ENCODE results near the gene RNASEH1. TPM values are rescaled to one million over a fixed set of nuclear protein-coding genes. Genes with fewer than 3 reads are reported as not detected.

Gene RNASEH1
- total and polyA plus RNA-seq, 2 of the 4 experiments (the other 2 are of a cell fraction), result 23.5 to 23.7 TPM

- H3K27me3 ChIP-seq (ENCODE audit: control insufficient read depth, insufficient read depth, low read length), result no peaks in the 10 kb centered on the region
- no peak overlapping the region for H2BK120ac ChIP-seq (ENCODE audit: low read depth, low read length)
- no peak overlapping the region for H3K18ac ChIP-seq (ENCODE audit: low read depth, low read length)
- no peak for TF ChIP-seq CHD1 (IDR thresholded peaks at IDR 0.05; ENCODE audit: low read depth, low read length)
- TF ChIP-seq SMC3 (IDR thresholded peaks at IDR 0.05; ENCODE audit: low read depth, low read length), result no peak
- TF ChIP-seq MXI1 (IDR thresholded peaks at IDR 0.05; ENCODE audit: borderline replicate concordance, low read depth, low read length), result no peak
- no peak for TF ChIP-seq RAD21 (IDR thresholded peaks at IDR 0.05; ENCODE audit: low read length)
- no peak overlapping the region for H3K4ac ChIP-seq (ENCODE audit: low read depth, low read length)
- peaks cover 29 to 36% of the 10 kb centered on the region in 2 experiments for H3K79me1 ChIP-seq (ENCODE audit: low read depth in 1 of 2, low read length in 2 of 2)
- H3K56ac ChIP-seq (ENCODE audit: extremely low read depth, insufficient read depth, low read length), result no peak overlapping the region
- DNase-seq (no peak), ATAC-seq (ENCODE audit: low read depth) (no peak)
- no peak overlapping the region for H4K91ac ChIP-seq (ENCODE audit: insufficient read depth, low read depth, low read length)
- no TSS peak for BruUV-seq (replicated peaks)
- H3K9ac ChIP-seq (ENCODE audit: low read depth, low read length), result no peak overlapping the region
- H4K5ac ChIP-seq (ENCODE audit: low read depth, low read length), result no peak overlapping the region
- no peak overlapping the region for H2BK5ac ChIP-seq (ENCODE audit: low read depth, low read length, poor library complexity, severe bottlenecking)
- POLR2A ChIA-PET (ENCODE audit: unreplicated experiment), result no interaction called here
- no peak overlapping the region for H2AK9ac ChIP-seq (replicated peaks; ENCODE audit: low read depth, low read length, poor library complexity)
- no peak overlapping the region for H2AK5ac ChIP-seq (ENCODE audit: low read depth, low read length)
- dilution Hi-C loops (cut with HindIII; ENCODE audit: low sequenced_read_pairs, unreplicated experiment) (no loop called here), in situ Hi-C loops (cut with MboI; ENCODE audit: low sequenced_read_pairs) (no loop called here), intact Hi-C loops (cut with micrococcal nuclease) (no loop called here)
- WGBS, 2 experiments (ENCODE audit: extremely low coverage in 2 of 2, insufficient read length in 1 of 2), result 60% methylated on average over 1 of the region's 10 CpGs; no CpG with 5 or more reads in 1 of the 2 experiments
- H3K4me2 ChIP-seq (ENCODE audit: low read depth, low read length), result no peak overlapping the region
- H2AFZ ChIP-seq (replicated peaks; ENCODE audit: low read length, poor library complexity), result no peak overlapping the region
- no peak overlapping the region for H3K14ac ChIP-seq (replicated peaks; ENCODE audit: low read depth, low read length)
- no peaks in the 10 kb centered on the region for H3K9me1 ChIP-seq (ENCODE audit: insufficient read depth, low read length)
- H3K4me1 ChIP-seq (ENCODE audit: control insufficient read depth, insufficient read depth, low read length), result no peaks in the 10 kb centered on the region
- H4K8ac ChIP-seq (ENCODE audit: low read depth in 2 of 2, low read length in 2 of 2), result no peak overlapping the region
- CTCF ChIA-PET, result no interaction called here
- H3K4me3 ChIP-seq (ENCODE audit: insufficient read depth, low read depth, low read length), result no peak overlapping the region
- peaks cover 63% of the 10 kb centered on the region for H3K36me3 ChIP-seq (ENCODE audit: control insufficient read depth, insufficient read depth, low read length)
- H3K23ac ChIP-seq (ENCODE audit: low read depth, low read length), result no peak overlapping the region
- no peak overlapping the region for H2BK15ac ChIP-seq (ENCODE audit: low read depth, low read length)
- no peaks in the 10 kb centered on the region for H4K20me1 ChIP-seq (ENCODE audit: insufficient read depth, low read length)
- H3K27ac ChIP-seq (ENCODE audit: insufficient read depth, low read length), result no peak overlapping the region
- H3K9me3 ChIP-seq (ENCODE audit: control insufficient read depth, insufficient read depth, low read length), result no peaks in the 10 kb centered on the region
- no peak overlapping the region for H2BK20ac ChIP-seq (ENCODE audit: low read depth, low read length)
These were observed 12.2 kb downstream of the RNASEH1 start for GRCh38 chr2:3545788-3546478.
